ENCODE measurements around the gene KIAA0753.

DNA sequence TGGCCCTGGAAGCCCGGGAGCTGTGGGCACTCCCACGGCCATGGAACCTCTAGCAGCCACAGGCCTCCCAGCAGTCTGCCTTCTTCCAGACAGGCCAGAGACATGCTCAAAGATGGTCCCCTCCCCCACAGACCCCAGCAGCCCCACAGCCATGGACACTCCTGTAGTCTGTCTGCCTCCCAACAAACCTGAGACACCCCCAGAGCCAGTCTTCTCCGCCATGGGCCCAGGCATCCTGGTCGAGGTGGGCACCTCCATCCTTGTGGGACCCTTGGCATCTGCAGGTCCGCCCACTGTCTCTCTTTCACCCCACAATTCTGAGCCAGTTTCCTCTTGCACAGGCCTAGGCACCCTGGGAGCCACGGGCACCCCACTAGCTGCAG lies 3.1 kb downstream of the KIAA0753 start:
- TF ChIP-seq POLR2A (IDR thresholded peaks at IDR 0.05; ENCODE audit: control extremely low read depth in 1 of 2, low read depth in 2 of 2, low read length in 2 of 2) (no peak), EP300 (IDR thresholded peaks at IDR 0.05; ENCODE audit: borderline replicate concordance in 1 of 2, low read depth in 2 of 2, low read length in 2 of 2) (no peak), BRCA1 (IDR thresholded peaks at IDR 0.05; ENCODE audit: low read depth, low read length) (no peak), SP1 (IDR thresholded peaks at IDR 0.05; ENCODE audit: low read depth, low read length) (no peak), MAX (IDR thresholded peaks at IDR 0.05) (no peak), MAFK (IDR thresholded peaks at IDR 0.05; ENCODE audit: low read depth, low read length) (no peak), ATF3 (IDR thresholded peaks at IDR 0.05; ENCODE audit: insufficient read depth, low read depth, low read length) (no peak), TBP (IDR thresholded peaks at IDR 0.05; ENCODE audit: low read depth, low read length) (no peak)
- TF ChIP-seq, protein P1, sequence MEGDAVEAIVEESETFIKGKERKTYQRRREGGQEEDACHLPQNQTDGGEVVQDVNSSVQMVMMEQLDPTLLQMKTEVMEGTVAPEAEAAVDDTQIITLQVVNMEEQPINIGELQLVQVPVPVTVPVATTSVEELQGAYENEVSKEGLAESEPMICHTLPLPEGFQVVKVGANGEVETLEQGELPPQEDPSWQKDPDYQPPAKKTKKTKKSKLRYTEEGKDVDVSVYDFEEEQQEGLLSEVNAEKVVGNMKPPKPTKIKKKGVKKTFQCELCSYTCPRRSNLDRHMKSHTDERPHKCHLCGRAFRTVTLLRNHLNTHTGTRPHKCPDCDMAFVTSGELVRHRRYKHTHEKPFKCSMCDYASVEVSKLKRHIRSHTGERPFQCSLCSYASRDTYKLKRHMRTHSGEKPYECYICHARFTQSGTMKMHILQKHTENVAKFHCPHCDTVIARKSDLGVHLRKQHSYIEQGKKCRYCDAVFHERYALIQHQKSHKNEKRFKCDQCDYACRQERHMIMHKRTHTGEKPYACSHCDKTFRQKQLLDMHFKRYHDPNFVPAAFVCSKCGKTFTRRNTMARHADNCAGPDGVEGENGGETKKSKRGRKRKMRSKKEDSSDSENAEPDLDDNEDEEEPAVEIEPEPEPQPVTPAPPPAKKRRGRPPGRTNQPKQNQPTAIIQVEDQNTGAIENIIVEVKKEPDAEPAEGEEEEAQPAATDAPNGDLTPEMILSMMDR (IDR thresholded peaks at IDR 0.05; ENCODE audit: control extremely low read depth in 1 of 3, insufficient read depth in 1 of 3, low read depth in 1 of 3, low read length in 3 of 3) = no peak
